Measurements from ENCODE around the gene CAPN5.
A peak's percentile ranks its signal among the peaks of the same experiment; 100 is the strongest.
"Not testable (repeated sequence)": the region's sequence is repeated elsewhere in the genome, so short reads cannot be mapped to it uniquely, and the experiment has no call there.

Gene CAPN5

DNA sequence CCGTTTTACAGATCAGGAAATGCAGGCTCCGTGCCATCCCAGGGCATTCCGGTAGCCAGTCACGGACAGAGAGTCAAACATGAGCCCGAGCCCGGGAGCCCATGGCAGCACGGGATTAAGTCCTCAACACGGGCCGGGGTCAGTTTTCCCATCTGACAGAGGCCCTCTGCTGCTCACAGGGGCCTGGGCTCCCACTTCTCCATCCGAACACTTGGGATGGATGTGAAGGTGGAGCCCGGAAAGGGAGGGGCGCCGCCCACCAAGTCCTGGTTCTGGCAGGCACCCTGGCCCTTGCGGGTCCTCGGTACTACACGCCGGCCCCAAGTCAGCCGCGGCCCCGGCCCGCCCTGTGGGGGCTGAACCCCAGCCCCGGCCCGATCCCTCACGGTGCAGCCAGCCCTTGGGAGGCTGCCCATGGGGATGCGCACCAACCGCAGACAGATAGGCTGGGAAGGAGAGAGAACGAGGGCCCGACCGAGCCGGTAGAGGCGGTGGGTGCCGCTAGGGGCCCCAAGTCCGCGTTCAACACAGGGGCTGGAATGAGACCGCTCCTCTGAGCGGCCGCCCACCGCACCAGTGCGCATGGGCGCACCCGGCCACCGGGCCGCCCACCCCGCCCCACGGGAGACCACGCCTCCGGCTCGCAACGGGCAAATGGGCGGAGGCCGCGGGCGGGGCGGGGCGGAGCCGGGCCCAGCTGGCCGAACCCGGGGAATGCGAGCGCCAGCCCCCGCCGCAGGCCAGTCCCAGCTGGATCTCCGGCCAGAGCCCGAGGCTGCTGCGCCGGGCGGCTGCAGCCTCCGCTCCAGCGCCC is at the start of gene CAPN5:
Gene CAPN5, plus strand, starts transcription at position 743 of the 814 bp plus-strand sequence. CDS start 17,916 bp downstream, outside the sequence.
- DNase-seq = peak; percentile 89

DNA sequence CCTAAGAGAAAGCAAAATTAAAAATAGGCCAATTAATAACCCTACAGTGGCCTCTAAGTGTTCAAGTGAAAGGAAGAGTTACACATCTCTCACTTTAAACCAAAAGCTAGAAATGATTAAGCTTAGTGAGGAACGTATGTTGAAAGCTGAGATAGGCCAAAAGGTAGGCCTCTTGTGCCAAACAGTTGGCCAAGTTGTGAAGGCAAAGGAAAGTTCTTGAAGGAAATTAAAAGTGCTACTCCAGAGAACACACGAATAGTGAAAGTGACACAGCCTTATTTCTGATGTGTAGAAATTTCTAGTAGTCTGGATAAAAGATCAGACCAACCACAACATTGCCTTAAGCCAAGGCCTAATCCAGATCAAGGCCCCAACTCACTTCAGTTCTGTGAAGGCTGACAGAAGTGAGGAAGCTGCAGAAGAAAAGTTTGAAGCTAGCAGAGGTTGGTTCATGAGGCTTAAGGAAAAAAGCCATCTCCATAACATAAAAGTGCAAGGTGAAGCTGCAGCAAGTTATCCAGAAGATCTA is 48.3 kb upstream of the CAPN5 start:
- DNase-seq = not testable (repeated sequence)

DNA sequence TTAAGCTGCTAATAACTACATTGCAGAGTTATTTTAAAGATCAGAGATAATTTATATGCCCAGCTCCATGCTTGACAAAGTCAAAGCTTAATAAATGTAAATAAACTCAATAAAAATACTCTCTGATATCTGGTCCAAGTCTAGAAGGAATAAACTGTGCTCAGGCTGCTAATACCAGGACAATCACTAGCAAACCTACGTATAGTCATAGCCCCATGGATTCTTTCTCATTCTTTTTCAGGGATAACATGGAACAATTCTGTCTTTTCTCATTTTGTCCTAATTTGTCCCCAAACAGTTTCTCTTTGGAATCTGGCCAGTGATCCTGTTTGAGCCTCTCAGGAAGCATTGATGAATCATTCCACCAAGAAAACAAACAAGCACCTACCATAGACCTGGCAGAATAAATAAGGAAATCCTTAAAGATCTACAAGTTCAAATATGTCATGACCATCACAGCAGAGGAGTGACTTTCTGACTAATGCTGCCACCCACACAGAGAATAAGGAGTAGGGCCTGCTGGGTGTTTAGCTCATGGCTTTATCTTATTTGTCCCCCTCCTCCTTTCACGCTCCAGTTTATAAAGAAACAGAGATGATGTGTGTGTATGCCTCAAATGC is 46.7 kb upstream of the CAPN5 start:
- no peak for DNase-seq

DNA sequence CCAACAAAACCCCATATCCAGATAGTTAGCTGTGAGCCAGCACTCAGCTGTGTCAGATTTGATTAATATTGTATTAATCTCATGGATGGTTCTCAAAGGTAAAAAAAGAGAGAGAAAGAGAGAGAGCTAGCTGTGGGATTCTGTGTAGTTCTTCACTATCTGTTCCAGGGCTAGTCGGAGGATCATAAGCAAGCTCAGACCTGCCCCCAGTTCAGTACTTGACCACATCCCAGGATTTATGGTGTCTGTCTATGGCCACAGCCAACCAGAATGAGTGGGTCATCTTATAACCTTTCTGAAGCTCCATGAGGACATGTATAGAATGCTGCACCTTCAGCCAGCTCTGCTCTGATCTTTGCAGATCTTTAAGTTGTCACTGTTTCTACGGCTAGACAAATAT is 46.0 kb upstream of the CAPN5 start:
- DNase-seq = no peak

DNA sequence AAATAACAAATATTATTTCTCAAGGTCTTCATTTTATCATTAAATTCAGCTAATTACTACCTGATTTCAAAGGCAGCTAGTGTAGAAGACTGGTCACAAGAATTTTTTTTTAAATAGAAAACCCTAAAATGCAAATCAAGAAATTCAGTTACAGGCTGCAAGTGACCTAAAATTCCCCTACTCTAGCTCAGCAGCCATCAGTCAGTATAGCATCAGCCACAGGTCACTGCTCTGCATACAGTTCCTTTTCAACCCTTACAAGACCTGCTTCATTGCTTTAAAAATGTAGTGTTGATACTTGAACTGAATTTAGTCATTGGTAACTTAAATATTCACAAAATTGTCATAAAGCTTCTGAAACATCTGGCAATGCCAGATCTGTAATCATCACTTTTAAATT is 42.0 kb upstream of the CAPN5 start:
- no peak for DNase-seq

DNA sequence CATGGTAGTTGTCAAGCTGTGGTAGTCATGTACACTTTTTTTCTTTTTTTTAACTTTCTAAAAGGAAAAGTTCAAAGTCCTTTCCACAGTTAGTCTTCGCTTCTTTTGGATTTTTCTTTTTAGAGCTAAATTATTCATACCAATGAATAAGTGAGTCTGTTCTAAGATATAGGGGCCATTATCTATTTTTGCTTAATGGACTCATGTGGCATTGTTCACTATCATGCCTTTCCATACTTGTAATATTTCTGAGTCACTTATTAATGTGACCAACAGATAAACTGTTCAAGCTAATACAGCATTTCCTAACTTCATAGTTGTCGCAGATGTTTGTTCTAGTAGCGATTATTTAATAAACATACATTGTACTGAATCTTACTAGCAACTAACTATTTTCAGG is 40.5 kb upstream of the CAPN5 start:
- no peak for DNase-seq

DNA sequence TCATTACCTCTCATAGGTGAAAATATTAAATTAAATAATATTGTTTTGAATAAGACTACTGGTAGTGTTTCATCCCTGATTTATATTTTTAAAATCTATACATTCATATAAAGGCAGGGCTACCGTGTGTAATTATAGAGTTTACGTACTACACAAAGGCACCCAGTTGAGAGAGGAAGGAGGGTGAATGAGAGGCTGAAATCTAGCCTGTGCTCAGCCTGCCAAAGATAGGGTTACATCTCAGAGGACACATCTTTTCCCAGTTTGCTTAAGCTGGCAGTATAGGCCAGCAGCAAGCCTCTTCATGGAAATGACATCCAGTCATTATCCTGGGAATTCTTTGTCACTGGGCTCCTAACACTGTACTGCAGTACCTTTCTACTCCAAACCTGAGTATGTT is 40.0 kb upstream of the CAPN5 start:
- DNase-seq = no peak

DNA sequence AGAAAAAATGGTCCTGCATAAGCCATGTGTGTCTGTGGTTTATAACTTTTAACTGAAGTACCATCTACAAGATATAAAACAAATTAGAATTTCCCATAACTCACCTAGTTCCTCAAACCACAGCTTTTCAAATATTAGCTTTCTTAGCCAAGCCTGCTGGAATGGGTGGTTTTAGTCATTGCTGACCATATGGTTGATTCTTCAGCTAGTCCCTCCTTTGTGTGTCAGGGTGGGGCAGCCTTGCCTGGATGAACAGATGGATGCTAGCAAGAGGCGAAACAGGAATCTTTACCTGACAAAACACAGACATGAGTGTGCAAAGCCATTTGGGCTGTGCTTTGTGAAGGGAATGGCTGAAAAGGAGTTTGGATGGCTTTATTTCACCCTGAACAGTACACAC is 39.5 kb upstream of the CAPN5 start:
- no peak for DNase-seq

DNA sequence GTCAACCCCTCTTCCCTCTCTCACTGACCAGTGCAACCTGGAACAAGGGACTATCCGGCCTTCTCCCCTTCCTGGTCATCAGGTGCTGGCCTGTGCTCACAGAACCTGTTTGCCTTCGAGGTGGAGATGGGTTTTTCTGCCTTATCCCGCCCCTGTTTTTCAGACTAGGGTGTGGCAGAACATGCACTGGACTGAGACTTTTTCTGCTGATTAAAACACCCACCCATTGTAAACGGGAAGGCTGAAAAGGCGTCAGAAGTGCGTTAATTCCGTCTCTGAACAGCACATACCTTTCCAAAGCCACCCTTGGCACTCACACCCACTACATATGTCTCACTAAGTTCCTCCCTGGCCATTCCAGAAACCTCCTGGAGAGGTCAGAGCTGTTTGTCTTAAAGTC is 36.9 kb upstream of the CAPN5 start:
- no peak for DNase-seq

DNA sequence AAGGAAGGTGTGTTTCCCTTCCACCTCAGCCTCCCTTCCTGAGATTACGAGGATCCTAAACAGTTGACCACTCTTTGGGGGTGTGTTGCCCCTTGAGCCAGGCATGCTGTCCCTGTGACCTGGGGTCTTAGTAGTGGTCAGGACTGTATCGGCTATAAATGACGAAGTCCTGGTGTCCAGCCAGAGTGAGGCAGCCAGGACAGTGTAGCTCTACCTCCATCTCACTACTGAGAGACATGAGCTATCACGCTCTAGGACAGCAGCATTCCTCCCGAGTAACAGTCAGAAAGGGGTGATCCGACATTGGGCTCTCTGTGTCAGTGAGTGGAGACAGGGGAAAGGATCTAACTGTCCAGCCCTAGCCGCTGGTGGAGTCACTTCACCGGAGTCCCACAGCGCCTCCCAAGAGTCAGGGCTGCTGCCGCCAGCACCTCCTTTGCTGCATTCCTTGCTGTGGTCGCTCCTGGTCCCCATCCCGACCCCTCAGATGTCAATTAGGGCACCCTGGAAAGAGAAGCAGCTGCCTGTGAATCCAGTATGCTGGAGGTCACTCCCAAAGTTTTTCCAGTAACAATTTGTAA is 35.8 kb upstream of the CAPN5 start:
- DNase-seq = no peak

DNA sequence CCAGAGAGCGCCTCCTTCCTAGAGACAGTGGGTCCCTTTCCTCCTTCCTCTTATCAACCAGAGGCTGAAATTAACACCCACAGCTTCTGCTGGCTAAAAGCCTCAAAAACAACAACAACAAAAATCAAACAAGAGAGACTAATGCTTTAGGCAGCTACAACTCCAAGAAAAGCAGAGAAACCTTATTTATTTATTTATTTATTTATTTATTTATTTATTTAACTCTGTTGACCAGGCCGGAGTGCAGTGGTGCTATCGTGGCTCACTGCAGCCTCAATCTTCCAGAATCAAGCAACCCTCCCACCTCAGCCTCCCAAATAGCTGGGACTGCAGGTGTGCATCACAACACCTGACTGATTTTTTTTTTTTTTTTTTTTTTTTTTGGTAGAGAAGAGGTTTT is 35.2 kb upstream of the CAPN5 start:
- no peak for DNase-seq

DNA sequence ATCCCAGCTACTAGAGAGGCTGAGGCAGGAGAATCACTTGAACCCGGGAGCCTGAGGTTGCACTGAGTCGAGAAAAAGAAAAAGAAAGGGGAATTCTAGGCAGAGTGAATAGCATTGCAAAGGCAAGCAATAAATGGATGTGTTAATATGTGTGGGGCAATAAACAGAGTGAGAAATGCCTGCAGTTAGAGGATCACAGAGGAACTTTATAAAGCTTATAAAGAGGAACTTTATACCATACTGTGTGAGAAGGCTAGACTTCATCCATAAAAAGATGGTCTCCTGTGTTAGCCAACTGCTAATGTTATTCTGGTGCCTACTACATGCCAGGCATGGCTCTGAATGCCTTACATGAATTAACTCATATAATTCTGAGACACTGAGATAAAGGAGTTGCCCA is 31.7 kb upstream of the CAPN5 start:
- no peak for DNase-seq

DNA sequence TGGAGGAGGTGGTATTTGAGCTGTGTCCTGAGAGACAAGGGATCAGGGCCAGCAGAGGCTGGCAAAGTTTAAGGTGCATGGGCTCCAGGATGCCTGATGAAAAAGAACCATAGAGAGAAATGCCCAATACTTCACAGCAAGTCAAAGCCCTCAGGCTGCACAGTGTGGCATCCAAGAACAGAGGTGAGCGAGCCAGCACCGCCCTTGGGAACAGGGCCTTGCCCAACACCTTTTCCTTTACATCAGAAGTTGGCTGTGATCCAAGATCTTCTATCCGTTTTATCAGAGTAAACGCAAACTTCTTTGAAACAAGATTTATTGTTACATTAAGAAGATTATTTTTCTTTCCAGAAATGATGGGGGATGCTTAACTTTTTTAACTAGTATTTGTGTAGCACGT is 31.2 kb upstream of the CAPN5 start:
- no peak for DNase-seq

DNA sequence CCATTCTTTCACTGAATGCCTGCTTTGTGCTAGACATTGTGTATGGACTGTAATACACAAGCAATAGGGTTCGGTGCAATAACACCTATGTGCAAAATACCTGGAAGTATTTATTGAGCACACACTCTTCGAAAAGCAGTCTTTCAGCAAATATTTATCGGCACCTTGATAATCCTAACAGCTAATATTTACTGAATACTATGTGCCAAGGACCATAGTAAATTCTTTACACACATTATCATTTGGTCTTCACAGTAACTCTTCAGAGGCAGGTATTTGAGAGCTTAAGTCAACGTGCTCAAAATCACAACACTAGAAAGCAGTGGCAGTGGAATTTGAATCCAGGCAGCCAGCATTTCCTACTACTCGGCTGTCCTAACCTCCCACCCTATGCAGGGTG is 30.4 kb upstream of the CAPN5 start:
- DNase-seq = no peak

DNA sequence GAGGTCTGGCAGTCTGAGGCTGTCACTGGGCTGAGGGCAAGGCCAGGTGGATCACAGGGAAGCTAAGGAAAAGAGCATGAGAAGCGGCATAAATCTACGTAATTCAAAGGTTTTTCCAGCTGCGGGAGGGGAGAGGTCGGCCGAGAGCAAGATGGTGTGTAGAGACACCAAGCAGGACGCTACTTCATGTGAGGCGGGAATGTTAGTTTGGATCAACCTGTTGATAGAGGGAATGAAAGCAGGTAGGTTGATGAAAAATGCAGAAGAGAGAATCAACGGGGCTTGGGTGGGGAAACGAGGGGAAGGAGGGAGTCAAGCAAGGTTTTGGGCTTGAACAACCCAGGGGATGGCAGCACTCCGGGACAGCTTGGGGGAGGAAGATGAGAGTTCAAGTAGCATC is 29.7 kb upstream of the CAPN5 start:
- no peak for DNase-seq

DNA sequence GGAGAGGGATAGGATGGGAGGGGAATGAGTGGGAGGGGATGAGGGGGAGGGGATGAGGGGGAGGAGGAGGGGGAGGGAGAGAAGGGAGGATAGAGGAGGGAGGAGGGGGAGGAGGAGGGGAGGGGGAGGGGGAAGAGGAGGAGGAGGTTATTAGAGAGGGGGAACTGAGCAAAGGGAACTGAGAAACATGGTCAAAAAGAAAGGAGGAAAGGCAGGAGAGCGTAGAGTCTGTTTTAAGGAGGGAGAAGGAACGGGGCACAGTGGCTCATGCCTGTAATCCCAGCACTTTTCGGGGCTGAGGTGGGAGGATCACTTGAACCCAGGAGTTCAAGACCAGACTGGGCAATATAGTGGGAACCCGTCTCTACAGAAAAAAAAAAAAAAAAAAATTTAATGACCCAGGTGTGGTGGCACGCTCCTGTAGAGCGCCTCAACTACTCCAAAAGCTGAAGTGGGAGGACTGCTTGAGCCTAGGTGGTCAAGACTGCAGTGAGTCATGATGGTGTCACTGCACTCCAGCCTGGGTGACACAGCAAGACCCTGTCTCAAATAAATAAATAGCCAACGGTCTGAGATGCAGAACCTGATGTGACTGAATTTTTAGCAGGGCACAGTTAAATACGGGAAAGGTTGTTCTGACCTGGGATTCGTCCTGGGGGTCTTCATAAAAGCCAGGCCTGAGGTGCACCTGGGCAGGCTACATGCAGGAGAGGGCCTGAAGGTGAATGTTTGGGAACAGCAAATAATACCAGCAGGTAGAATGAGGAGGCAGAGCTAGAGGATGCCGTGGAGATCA is 28.5 kb upstream of the CAPN5 start:
- no peak for DNase-seq

DNA sequence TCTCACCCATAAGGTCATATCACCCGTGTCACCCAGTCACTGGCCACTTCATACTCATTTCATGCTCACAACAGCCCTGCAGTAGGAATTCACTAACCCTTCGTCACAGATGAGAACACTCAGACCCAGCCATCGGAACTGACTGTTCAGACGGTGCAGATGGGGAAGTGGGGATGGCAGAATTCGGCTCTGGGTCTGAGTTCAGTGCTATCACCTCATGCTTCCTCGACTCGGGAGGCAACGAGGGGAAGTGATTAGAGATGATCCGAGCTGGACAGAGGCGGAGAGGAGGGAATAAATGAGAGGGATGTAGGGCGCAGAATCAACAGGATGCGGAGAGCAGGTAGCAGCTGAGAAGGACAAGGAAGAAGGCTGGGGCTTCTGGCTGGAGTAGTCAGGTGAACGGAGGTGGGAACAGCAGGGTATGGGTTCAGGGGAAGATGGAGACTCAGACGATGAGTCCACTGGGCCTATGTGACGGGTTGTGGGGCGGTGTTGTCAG is 27.9 kb upstream of the CAPN5 start:
- no peak for DNase-seq

DNA sequence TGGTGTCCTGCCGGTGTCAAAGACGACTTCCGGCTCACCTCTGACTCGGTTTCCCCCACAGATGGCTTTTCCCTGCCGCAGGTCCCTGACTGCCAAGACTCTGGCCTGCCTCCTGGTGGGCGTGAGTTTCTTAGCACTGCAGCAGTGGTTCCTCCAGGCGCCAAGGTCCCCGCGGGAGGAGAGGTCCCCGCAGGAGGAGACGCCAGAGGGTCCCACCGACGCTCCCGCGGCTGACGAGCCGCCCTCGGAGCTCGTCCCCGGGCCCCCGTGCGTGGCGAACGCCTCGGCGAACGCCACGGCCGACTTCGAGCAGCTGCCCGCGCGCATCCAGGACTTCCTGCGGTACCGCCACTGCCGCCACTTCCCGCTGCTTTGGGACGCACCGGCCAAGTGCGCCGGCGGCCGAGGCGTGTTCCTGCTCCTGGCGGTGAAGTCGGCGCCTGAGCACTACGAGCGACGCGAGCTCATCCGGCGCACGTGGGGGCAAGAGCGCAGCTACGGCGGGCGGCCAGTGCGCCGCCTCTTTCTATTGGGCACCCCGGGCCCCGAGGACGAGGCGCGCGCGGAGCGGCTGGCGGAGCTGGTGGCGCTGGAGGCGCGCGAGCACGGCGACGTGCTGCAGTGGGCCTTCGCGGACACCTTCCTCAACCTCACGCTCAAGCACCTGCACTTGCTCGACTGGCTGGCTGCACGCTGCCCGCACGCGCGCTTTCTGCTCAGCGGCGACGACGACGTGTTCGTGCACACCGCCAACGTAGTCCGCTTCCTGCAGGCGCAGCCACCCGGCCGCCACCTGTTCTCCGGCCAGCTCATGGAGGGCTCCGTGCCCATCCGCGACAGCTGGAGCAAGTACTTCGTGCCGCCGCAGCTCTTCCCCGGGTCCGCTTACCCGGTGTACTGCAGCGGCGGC is 27.0 kb upstream of the CAPN5 start:
- no peak for DNase-seq

DNA sequence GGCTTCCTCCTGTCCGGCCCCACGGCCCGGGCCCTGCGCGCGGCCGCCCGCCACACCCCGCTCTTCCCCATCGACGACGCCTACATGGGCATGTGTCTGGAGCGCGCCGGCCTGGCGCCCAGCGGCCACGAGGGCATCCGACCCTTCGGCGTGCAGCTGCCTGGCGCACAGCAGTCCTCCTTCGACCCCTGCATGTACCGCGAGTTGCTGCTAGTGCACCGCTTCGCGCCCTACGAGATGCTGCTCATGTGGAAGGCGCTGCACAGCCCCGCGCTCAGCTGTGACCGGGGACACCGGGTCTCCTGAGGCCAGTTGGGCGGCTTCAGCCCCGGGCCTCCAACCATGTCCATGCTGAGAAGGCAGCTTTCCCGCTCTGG is 26.4 kb upstream of the CAPN5 start:
- DNase-seq = no peak

DNA sequence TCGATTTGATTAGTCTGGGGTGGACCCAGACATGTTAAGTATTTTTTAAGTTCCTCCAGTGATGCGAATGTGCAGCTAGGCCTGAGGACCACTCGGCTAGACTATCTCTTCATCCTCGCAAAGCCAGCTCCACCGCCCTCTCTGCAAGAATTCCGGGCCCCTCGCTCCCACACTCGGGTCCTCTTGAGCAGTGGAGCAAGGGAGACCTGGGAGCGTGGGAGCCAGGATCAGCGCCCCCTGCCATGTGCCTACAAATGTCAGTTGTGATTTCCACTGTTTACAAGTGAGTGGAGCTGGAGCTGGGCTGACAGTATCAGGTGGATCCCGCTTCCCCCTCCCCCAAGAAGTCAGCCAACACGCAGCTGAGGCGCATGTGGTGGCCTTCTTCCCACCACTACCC is 25.9 kb upstream of the CAPN5 start:
- no peak for DNase-seq

DNA sequence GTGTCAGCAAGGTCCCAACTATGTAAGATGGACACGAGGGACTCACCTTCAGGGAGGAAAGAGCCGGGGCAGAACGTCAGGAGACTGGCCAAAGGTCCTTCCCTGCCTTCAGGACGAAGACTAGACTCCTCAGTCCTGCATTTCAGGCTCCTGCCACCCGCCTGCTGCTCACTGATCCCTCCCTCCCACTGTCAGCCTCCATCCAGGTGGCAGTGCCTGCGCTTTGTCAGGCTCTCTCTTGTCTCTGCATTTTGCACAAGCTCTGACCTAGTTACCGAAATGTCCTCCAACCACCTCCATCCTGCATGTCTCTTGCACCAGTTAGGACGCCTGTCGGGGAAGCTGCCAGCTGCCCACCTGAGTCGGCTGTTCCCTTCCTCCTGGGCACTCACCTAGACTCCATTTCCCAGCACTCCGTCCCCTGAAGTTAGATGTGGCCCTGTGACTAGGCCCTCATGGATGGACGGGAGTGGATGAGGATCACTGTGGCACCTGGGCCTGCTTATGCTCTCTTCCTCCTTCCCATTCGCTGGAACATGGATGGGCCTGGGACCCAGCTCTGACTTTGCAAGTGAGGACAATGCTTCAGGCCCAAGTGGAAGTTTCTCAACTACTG is 24.6 kb upstream of the CAPN5 start:
- no peak for DNase-seq

DNA sequence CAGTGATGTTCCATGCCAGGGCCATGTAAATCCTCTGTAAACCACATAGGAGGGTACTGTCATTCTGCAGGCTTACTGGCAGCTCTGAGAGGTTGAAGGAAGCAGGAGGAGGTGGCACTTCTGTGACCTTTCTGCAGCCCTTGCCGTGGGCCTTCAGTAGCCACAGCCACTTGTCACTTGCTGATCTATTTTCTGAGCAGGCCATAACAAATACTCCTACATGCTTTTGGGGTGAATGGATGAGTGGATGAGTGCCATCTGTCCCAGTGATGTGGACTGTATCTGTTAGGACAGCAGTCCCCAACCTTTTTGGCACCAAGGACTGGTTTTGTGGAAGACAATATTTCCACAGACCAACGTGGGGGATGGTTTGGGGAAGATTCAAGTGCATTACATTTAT is 22.4 kb upstream of the CAPN5 start:
- DNase-seq = no peak

All from activated CD4-positive, CD25-positive, alpha-beta regulatory T cell treated with anti-CD3 and anti-CD28 coated beads, Interleukin-2, amount 50 U/mL, for 72 hours (primary cell).